Measurements from ENCODE around the gene TFPI.

- no peak for TF ChIP-seq CTCF (IDR thresholded peaks at IDR 0.05; ENCODE audit: insufficient read depth, low read length, poor library complexity, severe bottlenecking)
- no peak for TF ChIP-seq EZH2phosphoT487 (conservative IDR thresholded peaks at IDR 0.05; ENCODE audit: low read length)
Observed at GRCh38 chr2:187528042-187528441, 26.2 kb downstream of the TFPI start.

All from SU-DHL-6 (cell line).